Measurements from ENCODE around the gene MYADML2.
"Not testable (repeated sequence)": the region's sequence is repeated elsewhere in the genome, so short reads cannot be mapped to it uniquely, and the experiment has no call there.

The MYADML2 gene

GRCh38 chr17:81958633-81959342, 11.8 kb upstream of the MYADML2 start:
- no peak for DNase-seq

GRCh38 chr17:81957691-81958432, 10.8 kb upstream of the MYADML2 start:
- DNase-seq, result no peak

GRCh38 chr17:81956607-81957589, 9.9 kb upstream of the MYADML2 start:
- DNase-seq, result no peak

- no peak for DNase-seq
Observed at GRCh38 chr17:81955756-81956544, 8.9 kb upstream of the MYADML2 start.

GRCh38 chr17:81955058-81955681, 8.1 kb upstream of the MYADML2 start:
- no peak for DNase-seq

GRCh38 chr17:81954131-81955057, 7.4 kb upstream of the MYADML2 start:
- no peak for DNase-seq

GRCh38 chr17:81953443-81953842, 6.4 kb upstream of the MYADML2 start:
- DNase-seq, result not testable (repeated sequence)

- no peak for DNase-seq
Observed at GRCh38 chr17:81952792-81953228, 5.8 kb upstream of the MYADML2 start.

- no peak for DNase-seq
Observed at GRCh38 chr17:81951785-81952684, 5.0 kb upstream of the MYADML2 start.

GRCh38 chr17:81950501-81950900, 3.5 kb upstream of the MYADML2 start:
- no peak for DNase-seq

- no peak for DNase-seq
Observed at GRCh38 chr17:81948635-81949378, 1.8 kb upstream of the MYADML2 start.

GRCh38 chr17:81944858-81945257, 2.2 kb downstream of the MYADML2 start:
- no peak for DNase-seq

GRCh38 chr17:81942167-81942553, 4.9 kb downstream of the MYADML2 start:
- no peak for DNase-seq

- no peak for DNase-seq
Observed at GRCh38 chr17:81941484-81942166, 5.4 kb downstream of the MYADML2 start.

- DNase-seq, result no peak
Observed at GRCh38 chr17:81940538-81941483, 6.2 kb downstream of the MYADML2 start.

GRCh38 chr17:81939881-81940385, 7.1 kb downstream of the MYADML2 start:
- no peak for DNase-seq

- DNase-seq, result no peak
Observed at GRCh38 chr17:81939218-81939617, 7.8 kb downstream of the MYADML2 start.
